H9 (cell line): Measurements from ENCODE around the gene HGF. TPM values are rescaled to one million over a fixed set of nuclear protein-coding genes. Genes with fewer than 3 reads are reported as not detected.

Source experiments
- DNase-seq: peaks from one replicate; pipeline ENCODE4 v3.0.0-alpha.2; 2017
- H2AFZ ChIP-seq: one replicate; pipeline ENCODE4 v1.6.1; 2013; ENCODE audit warnings: mild to moderate bottlenecking, low read length, control low read depth, moderate library complexity
- H2AK5ac ChIP-seq: 2 replicates; pipeline ENCODE4 v1.6.1; 2013; ENCODE audit warnings: low read length, control low read depth, mixed read lengths; ENCODE audit not compliant: insufficient read length
- H2BK120ac ChIP-seq: one replicate; pipeline ENCODE4 v1.6.1; 2013; ENCODE audit warnings: low read depth, mild to moderate bottlenecking, low read length, control low read depth, inconsistent platforms; ENCODE audit not compliant: poor library complexity, severe bottlenecking
- H2BK12ac ChIP-seq: 2 replicates; pipeline ENCODE4 v1.6.1; 2013; ENCODE audit warnings: low read length, control low read depth, mixed read lengths, low read depth; ENCODE audit not compliant: insufficient read length
- H2BK15ac ChIP-seq: 2 replicates; pipeline ENCODE4 v1.6.1; 2013; ENCODE audit warnings: low read depth, low read length, control low read depth
- H2BK20ac ChIP-seq: one replicate; pipeline ENCODE4 v1.6.1; 2013; ENCODE audit warnings: low read depth, mild to moderate bottlenecking, low read length, control low read depth, inconsistent platforms; ENCODE audit not compliant: poor library complexity, severe bottlenecking
- H2BK5ac ChIP-seq: 2 replicates; pipeline ENCODE4 v1.6.1; 2013; ENCODE audit warnings: low read length, control low read depth, mixed read lengths; ENCODE audit not compliant: insufficient read length
- H3K14ac ChIP-seq: 2 replicates; pipeline ENCODE4 v1.6.1; 2013; ENCODE audit warnings: low read length, control low read depth; ENCODE audit not compliant: insufficient read depth
- H3K18ac ChIP-seq: 2 replicates; pipeline ENCODE4 v1.6.1; 2013; ENCODE audit warnings: low read depth, mild to moderate bottlenecking, mixed read lengths, low read length, control low read depth; ENCODE audit not compliant: insufficient read length
- H3K23ac ChIP-seq: 2 replicates; pipeline ENCODE4 v1.6.1; 2013; ENCODE audit warnings: low read length, control low read depth, mixed read lengths, low read depth; ENCODE audit not compliant: insufficient read length
- H3K23me2 ChIP-seq: 2 replicates; pipeline ENCODE4 v1.6.1; 2013; ENCODE audit warnings: low read depth, mild to moderate bottlenecking, mixed read lengths, low read length, control low read depth; ENCODE audit not compliant: insufficient read length, poor library complexity, severe bottlenecking
- H3K27ac ChIP-seq: 2 replicates; pipeline ENCODE4 v1.5.1; 2013; ENCODE audit warnings: low read length, control low read depth, mixed read lengths, low read depth; ENCODE audit not compliant: insufficient read length
- H3K27me3 ChIP-seq: 2 replicates; pipeline ENCODE4 v1.6.1; 2013; ENCODE audit warnings: low read length, control low read depth, inconsistent platforms; ENCODE audit not compliant: insufficient read depth
- H3K4ac ChIP-seq: 2 replicates; pipeline ENCODE4 v1.6.1; 2013; ENCODE audit warnings: low read depth, mild to moderate bottlenecking, control low read depth, inconsistent platforms, low read length, moderate library complexity
- H3K4me1 ChIP-seq: 2 replicates; pipeline ENCODE4 v1.6.1; 2013; ENCODE audit warnings: low read length, control low read depth, inconsistent platforms; ENCODE audit not compliant: insufficient read depth
- H3K4me2 ChIP-seq: 2 replicates; pipeline ENCODE4 v1.6.1; 2013; ENCODE audit warnings: low read length, control low read depth, mixed read lengths; ENCODE audit not compliant: insufficient read length, insufficient read depth
- H3K56ac ChIP-seq: 2 replicates; pipeline ENCODE4 v1.6.1; 2013; ENCODE audit warnings: low read depth, mild to moderate bottlenecking, mixed read lengths, low read length, control low read depth; ENCODE audit not compliant: insufficient read length
- H3K79me1 ChIP-seq: 2 replicates; pipeline ENCODE4 v1.6.1; 2013; ENCODE audit warnings: low read depth, mild to moderate bottlenecking, moderate library complexity, low read length, control low read depth, inconsistent platforms; ENCODE audit not compliant: insufficient read depth, poor library complexity, severe bottlenecking
- H3K79me2 ChIP-seq: 2 replicates; pipeline ENCODE4 v1.6.1; 2013; ENCODE audit warnings: low read length, control low read depth, inconsistent platforms; ENCODE audit not compliant: insufficient read depth
- H3K9ac ChIP-seq: 2 replicates; pipeline ENCODE4 v1.6.1; 2013; ENCODE audit warnings: low read length, control low read depth, mixed read lengths; ENCODE audit not compliant: insufficient read length; ENCODE audit errors: extremely low read depth
- H3K9me3 ChIP-seq: one replicate; pipeline ENCODE4 v1.6.1; 2013; ENCODE audit warnings: low read depth, low read length, inconsistent platforms; ENCODE audit not compliant: control insufficient read depth
- H3T11ph ChIP-seq: one replicate; pipeline ENCODE4 v1.6.1; 2013; ENCODE audit warnings: mild to moderate bottlenecking, low read length, control low read depth, inconsistent platforms
- H4K20me1 ChIP-seq: one replicate; pipeline ENCODE4 v1.6.1; 2013; ENCODE audit not compliant: control insufficient read depth, insufficient read length, insufficient read depth
- H4K5ac ChIP-seq: 2 replicates; pipeline ENCODE4 v1.6.1; 2013; ENCODE audit warnings: low read depth, mild to moderate bottlenecking, mixed read lengths, low read length, control low read depth; ENCODE audit not compliant: insufficient read length
- H4K8ac ChIP-seq: replicated peaks from 2 replicates; pipeline ENCODE4 v1.6.1; 2013; ENCODE audit warnings: low read length, control low read depth, mixed read lengths, low read depth; ENCODE audit not compliant: insufficient read length
- H4K91ac ChIP-seq: 2 replicates; pipeline ENCODE4 v1.6.1; 2013; ENCODE audit warnings: low read depth, mild to moderate bottlenecking, moderate library complexity, mixed read lengths, low read length, control low read depth; ENCODE audit not compliant: insufficient read length
- H3K27ac Mint-ChIP-seq, 3 experiments: 2 replicates in 2 of 3; 3 replicates in 1 of 3; pipeline ENCODE4 v1.8.0; 2020 to 2021; ENCODE audit warnings: mixed read lengths in 3 of 3, mild to moderate bottlenecking in 1 of 3, moderate library complexity in 1 of 3
- H3K27me3 Mint-ChIP-seq: 2 replicates; pipeline ENCODE4 v1.8.0; 2021; ENCODE audit warnings: low read depth, mild to moderate bottlenecking, moderate library complexity, mixed read lengths
- H3K36me3 Mint-ChIP-seq, 3 experiments: 2 replicates in 2 of 3; 3 replicates in 1 of 3; pipeline ENCODE4 v1.8.0; 2020 to 2021; ENCODE audit warnings: low read depth in 3 of 3, mixed read lengths in 3 of 3; ENCODE audit not compliant: insufficient read depth in 1 of 3
- H3K4me1 Mint-ChIP-seq, 2 experiments: 2 replicates each; pipeline ENCODE4 v1.8.0; 2020; ENCODE audit warnings: mixed read lengths in 2 of 2
- H3K4me3 Mint-ChIP-seq, 2 experiments: 2 replicates in 1 of 2; 3 replicates in 1 of 2; pipeline ENCODE4 v1.8.0; 2020 to 2021; ENCODE audit warnings: mild to moderate bottlenecking in 2 of 2, mixed read lengths in 2 of 2, moderate library complexity in 1 of 2
- H3K9me3 Mint-ChIP-seq, 2 experiments: 2 replicates in 1 of 2; 3 replicates in 1 of 2; pipeline ENCODE4 v1.8.0; 2020; ENCODE audit warnings: mild to moderate bottlenecking in 2 of 2, mixed read lengths in 2 of 2, moderate library complexity in 1 of 2
- total RNA-seq: library from RNA; stranded (reverse); gene quantifications from 2 replicates; pipeline ENCODE4 v1.2.1, GENCODE V29; 2021
- TF ChIP-seq, protein P1 (sequence below): fragments of 200-600 bp; sonication (generic); conservative IDR thresholded peaks from 3 replicates; pipeline ENCODE4 v1.8.0; 2021; ENCODE audit warnings: antibody characterized with exemption, mild to moderate bottlenecking

Gene HGF
- total RNA-seq, 1 experiment from 2014 or later, result 0.15 TPM

DNA sequence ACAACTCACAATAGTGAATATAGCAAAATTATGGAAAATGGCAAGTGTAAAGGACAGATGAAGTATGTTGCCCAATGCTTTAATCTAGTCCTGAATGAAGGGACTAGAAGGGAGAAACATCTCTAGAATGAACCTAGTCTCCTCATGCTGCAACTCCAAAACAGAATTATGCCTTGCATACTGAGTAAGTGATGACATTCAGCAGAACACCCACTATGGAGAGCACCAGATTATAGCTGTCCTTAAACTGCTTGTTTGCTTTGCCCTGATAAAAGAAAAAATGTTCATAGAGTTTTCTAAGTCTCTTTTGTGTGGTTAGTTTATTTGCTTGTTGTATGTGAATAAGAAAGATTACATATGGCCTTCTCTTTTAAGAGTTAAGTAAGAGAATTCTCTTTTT, 7.8 kb upstream of the HGF start:
- Histone ChIP-seq H2AFZ (no peak overlapping the region), H3K4me2 (no peak overlapping the region), H3K14ac (no peak overlapping the region), H3K9me3 (no peaks in the 10 kb centered on the region), H3K79me1 (no peaks in the 10 kb centered on the region), H2BK15ac (no peak overlapping the region), H4K20me1 (no peaks in the 10 kb centered on the region), H2BK20ac (no peak overlapping the region), H3K23me2 (no peaks in the 10 kb centered on the region), H3K4ac (no peak overlapping the region), H3K4me1 (no peaks in the 10 kb centered on the region), H3K79me2 (no peaks in the 10 kb centered on the region), H2AK5ac (no peak overlapping the region), H2BK5ac (no peak overlapping the region), H3K9ac (no peak overlapping the region), H3K27me3 (no peaks in the 10 kb centered on the region), H3K27ac (no peak overlapping the region), H3T11ph (no peak overlapping the region), H2BK12ac (no peak overlapping the region), H2BK120ac (no peak overlapping the region), H3K23ac (no peak overlapping the region), H4K5ac (no peak overlapping the region), H3K56ac (no peak overlapping the region), H4K8ac (no peak overlapping the region), H3K18ac (no peak overlapping the region), H4K91ac (no peak overlapping the region)
- Mint-ChIP-seq H3K4me3 (no peak overlapping the region), H3K36me3 (no peaks in the 10 kb centered on the region), H3K9me3 (no peaks in the 10 kb centered on the region), H3K27ac (no peak overlapping the region), H3K27me3 (no peaks in the 10 kb centered on the region), H3K4me1 (peaks cover 3 to 7% of the 10 kb centered on the region in 2 experiments; a peak in 3 of 4 replicates)
- TF ChIP-seq, protein P1, sequence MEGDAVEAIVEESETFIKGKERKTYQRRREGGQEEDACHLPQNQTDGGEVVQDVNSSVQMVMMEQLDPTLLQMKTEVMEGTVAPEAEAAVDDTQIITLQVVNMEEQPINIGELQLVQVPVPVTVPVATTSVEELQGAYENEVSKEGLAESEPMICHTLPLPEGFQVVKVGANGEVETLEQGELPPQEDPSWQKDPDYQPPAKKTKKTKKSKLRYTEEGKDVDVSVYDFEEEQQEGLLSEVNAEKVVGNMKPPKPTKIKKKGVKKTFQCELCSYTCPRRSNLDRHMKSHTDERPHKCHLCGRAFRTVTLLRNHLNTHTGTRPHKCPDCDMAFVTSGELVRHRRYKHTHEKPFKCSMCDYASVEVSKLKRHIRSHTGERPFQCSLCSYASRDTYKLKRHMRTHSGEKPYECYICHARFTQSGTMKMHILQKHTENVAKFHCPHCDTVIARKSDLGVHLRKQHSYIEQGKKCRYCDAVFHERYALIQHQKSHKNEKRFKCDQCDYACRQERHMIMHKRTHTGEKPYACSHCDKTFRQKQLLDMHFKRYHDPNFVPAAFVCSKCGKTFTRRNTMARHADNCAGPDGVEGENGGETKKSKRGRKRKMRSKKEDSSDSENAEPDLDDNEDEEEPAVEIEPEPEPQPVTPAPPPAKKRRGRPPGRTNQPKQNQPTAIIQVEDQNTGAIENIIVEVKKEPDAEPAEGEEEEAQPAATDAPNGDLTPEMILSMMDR, result no peak
- DNase-seq, result no peak
